Measurements from ENCODE around the gene CAND2.

The CAND2 gene

DNA sequence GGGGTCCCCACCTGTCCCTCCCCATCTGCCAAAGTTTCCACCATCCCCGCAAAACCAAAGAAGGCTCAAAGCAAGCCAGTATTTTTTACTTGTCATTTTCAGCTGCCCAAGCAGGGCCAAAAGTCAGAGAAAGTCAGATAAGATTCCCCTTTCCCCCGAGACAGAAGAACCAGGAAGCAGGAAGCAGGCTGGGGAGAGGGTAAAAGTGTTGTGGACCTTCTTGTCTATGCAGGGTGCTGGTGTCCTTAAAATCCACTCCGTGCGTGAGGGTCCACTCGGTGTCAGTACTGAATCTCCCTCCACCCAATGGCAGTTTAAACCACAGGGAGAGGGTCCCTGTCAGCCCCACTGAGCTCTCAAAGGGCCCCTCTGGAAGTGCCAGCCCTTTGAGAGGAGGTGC lies 65.1 kb downstream of the CAND2 start:
- TF ChIP-seq, protein P1, sequence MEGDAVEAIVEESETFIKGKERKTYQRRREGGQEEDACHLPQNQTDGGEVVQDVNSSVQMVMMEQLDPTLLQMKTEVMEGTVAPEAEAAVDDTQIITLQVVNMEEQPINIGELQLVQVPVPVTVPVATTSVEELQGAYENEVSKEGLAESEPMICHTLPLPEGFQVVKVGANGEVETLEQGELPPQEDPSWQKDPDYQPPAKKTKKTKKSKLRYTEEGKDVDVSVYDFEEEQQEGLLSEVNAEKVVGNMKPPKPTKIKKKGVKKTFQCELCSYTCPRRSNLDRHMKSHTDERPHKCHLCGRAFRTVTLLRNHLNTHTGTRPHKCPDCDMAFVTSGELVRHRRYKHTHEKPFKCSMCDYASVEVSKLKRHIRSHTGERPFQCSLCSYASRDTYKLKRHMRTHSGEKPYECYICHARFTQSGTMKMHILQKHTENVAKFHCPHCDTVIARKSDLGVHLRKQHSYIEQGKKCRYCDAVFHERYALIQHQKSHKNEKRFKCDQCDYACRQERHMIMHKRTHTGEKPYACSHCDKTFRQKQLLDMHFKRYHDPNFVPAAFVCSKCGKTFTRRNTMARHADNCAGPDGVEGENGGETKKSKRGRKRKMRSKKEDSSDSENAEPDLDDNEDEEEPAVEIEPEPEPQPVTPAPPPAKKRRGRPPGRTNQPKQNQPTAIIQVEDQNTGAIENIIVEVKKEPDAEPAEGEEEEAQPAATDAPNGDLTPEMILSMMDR (IDR thresholded peaks at IDR 0.05; ENCODE audit: borderline replicate concordance, insufficient read depth, low read depth, low read length), result no peak
- H3K4me3 ChIP-seq (ENCODE audit: low read depth, low read length), result no peak overlapping the region

DNA sequence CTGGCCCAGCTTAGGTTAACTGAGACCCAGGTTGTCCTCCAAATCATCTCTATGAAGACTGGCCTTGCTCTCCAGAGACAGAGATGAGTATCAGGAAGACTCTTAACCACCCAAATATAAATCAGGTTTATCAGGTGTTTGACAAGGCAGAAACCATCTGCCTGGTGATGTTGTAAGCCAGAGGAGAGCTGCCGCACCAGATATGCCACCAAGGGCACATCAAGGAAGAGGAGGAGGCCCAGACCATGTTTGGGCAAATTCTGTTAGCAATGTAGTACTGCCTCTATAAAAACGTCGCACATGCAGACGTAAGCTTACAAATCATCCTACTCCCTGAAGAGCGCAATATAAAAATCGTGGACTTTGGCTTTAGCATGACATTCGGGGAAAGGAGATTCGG lies 65.9 kb downstream of the CAND2 start:
- TF ChIP-seq, protein P1 (IDR thresholded peaks at IDR 0.05; ENCODE audit: borderline replicate concordance, insufficient read depth, low read depth, low read length), result no peak

DNA sequence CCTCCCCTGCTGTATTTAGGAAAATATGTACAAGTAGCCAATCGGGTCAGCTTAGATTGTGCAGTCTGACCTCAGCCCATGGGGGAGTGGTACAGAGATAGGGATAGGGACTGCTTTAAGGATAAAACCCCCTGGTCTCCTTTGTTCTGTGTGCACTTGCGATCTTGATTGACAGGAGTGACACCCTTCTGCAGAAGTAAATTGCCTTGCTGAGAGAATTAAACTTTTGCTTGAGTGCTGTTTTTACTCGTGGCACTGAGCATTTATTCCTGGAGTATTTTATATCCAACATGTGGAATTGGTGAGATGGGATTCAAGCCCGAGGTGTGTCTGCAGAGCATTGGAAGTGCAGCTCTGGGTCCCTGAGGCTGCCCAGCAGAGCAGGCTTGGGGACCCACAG lies 68.8 kb downstream of the CAND2 start:
- TF ChIP-seq, protein P1 (IDR thresholded peaks at IDR 0.05; ENCODE audit: borderline replicate concordance, insufficient read depth, low read depth, low read length), result no peak
- H3K4me3 ChIP-seq (ENCODE audit: low read depth, low read length), result no peak overlapping the region

More for the DNA sequence above, 65.9 kb downstream of the CAND2 start:
- no peak overlapping the region for H3K4me3 ChIP-seq (ENCODE audit: low read depth, low read length)

DNA sequence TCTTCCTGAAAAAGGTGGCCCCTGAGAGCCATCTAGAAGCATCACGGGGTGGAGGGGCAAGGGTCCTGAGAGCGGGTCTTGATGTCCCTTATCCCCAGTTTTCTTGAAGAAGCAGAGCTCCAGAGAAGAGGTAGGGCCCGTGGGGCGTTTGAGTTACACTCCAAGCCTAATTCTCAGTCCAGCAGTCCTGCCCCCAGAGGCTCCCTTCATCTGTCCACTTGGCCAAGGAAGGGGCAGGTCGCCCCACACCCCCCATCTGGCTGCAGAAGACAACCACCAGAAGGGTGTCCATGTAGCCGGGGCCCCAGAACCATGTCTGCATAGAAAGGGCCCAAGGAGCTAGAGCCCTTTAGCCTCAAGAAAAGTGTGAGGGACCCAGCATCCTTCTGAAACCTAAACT lies 70.4 kb downstream of the CAND2 start:
- TF ChIP-seq, protein P1 (IDR thresholded peaks at IDR 0.05; ENCODE audit: borderline replicate concordance, insufficient read depth, low read depth, low read length), result no peak
- no peak overlapping the region for H3K4me3 ChIP-seq (ENCODE audit: low read depth, low read length)

DNA sequence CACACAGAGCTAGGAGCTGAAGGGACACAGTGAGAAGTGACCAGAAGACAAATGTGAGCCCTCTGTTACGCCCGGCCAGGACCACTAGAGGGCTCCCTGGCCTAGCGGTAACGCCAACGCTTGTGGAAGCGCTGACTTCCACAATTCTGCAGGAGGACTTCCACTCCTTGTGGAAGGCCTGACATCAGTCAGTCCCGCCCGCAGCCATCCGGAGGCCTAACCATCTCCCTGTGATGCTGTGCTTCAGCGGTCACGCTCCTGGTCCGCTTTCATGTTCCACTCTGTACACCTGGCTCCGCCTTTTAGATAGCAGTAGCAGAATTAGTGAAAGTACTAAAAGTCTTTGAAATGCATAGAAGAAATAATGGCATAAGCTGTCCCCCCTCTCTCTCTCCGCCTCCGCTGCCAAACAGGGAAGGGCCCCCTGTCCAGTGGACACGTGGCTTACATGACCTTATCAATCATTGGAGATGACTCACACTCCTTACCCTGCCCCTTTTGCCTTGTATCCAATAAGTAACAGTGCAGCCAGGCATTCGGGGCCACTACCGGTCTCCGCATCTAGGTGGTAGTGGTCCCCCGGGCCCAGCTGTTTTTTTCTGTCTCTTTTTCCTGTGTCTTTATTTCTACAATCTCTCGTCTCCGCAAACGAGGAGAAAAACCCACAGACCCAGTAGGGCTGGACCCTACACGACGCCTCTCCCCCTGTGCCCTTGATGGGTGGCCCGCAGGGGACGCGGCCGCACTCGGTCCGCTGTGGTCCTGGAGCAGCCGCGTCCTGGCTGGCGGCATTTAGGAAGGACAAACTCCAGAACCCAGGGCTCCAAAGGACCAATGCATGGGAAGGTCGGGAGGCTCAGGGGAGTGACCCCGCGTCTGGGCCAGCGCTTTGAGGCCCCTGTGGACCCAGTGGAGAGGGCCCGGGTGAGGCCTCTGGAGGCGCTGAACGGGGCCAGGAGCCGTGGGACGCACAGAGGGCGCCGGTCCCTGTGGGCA lies 71.9 kb downstream of the CAND2 start:
- peak overlapping the region; percentile 45 for H3K4me3 ChIP-seq (ENCODE audit: low read depth, low read length)
- TF ChIP-seq, protein P1 (IDR thresholded peaks at IDR 0.05; ENCODE audit: borderline replicate concordance, insufficient read depth, low read depth, low read length), result peak; percentile 89

DNA sequence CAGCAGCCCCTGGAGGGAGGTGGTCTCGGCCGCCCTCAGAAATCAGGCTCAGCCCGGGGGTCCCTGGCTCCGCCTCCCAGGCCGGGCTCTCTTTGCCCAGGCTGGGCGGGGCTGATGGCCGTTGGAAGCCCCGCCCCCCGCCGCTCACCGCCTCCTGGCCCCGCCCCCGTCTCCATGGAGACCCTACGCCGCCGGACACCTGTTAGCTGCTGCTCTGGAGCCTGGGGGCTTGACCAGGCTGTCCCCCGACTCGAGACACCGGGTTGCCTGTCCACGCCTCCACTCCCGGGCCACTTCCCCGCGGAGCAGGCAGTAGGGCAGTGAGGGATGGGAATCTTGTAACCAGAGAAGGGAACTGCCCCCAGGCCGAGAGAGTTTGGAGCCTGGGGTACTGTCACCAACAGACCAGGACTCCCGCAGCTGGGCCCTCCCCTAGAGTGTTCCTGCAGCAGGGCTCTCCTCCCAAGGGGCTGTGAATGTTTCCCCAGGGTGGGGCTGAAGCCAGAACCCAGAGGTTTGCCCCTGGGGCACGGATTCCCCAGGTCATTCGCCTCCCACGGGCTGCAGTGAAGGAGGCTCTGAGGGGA lies 72.6 kb downstream of the CAND2 start:
- peak overlapping the region; percentile 45 for H3K4me3 ChIP-seq (ENCODE audit: low read depth, low read length)
- TF ChIP-seq, protein P1 (IDR thresholded peaks at IDR 0.05; ENCODE audit: borderline replicate concordance, insufficient read depth, low read depth, low read length), result no peak
